DOHH2 (cell line): Measurements from ENCODE around the gene UROC1.

Experiments
- H3F3A ChIP-seq: fragments of 200-600 bp; sonication (generic), shearing (Covaris generic); 2 replicates; pipeline ENCODE4 v1.6.0; 2016; ENCODE audit warnings: antibody characterized with exemption, mild to moderate bottlenecking; ENCODE audit not compliant: control insufficient read depth, insufficient read depth
- H3K27ac ChIP-seq: fragments of 200-600 bp; sonication (generic); 2 replicates; pipeline ENCODE4 v1.5.1; 2014; ENCODE audit warnings: low read depth, mild to moderate bottlenecking, low read length, moderate library complexity
- H3K27me3 ChIP-seq: fragments of 200-600 bp; sonication (generic); 2 replicates; pipeline ENCODE4 v1.6.1; 2014; ENCODE audit warnings: mild to moderate bottlenecking, low read length, mixed read lengths; ENCODE audit not compliant: control insufficient read depth
- H3K36me3 ChIP-seq: fragments of 200-600 bp; sonication (generic); 2 replicates; pipeline ENCODE4 v1.6.1; 2014; ENCODE audit warnings: mild to moderate bottlenecking, low read length, moderate library complexity, mixed read lengths; ENCODE audit not compliant: control insufficient read depth
- H3K4me1 ChIP-seq: fragments of 200-600 bp; sonication (generic); 2 replicates; pipeline ENCODE4 v1.6.1; 2014; ENCODE audit warnings: mild to moderate bottlenecking, low read length, mixed read lengths; ENCODE audit not compliant: control insufficient read depth
- H3K4me2 ChIP-seq: fragments of 200-600 bp; sonication (generic); 2 replicates; pipeline ENCODE4 v1.6.0; 2014; ENCODE audit warnings: mild to moderate bottlenecking, low read length, moderate library complexity
- H3K4me3 ChIP-seq: fragments of 200-600 bp; sonication (generic); 2 replicates; pipeline ENCODE4 v1.5.1; 2014; ENCODE audit warnings: mild to moderate bottlenecking, low read length, mixed read lengths
- H3K79me2 ChIP-seq: fragments of 200-600 bp; sonication (generic); 2 replicates; pipeline ENCODE4 v1.6.1; 2014; ENCODE audit warnings: mild to moderate bottlenecking, low read length, mixed read lengths; ENCODE audit not compliant: control insufficient read depth
- H3K9me2 ChIP-seq: fragments of 200-600 bp; sonication (generic); replicated peaks from 2 replicates; pipeline ENCODE4 v1.6.1; 2014; ENCODE audit warnings: mild to moderate bottlenecking, low read length, mixed read lengths; ENCODE audit not compliant: control insufficient read depth
- H3K9me3 ChIP-seq: fragments of 200-600 bp; sonication (generic); 2 replicates; pipeline ENCODE4 v1.6.1; 2014; ENCODE audit warnings: antibody characterized with exemption, low read length, mixed read lengths; ENCODE audit not compliant: control insufficient read depth, insufficient read depth
- H4K20me1 ChIP-seq: fragments of 200-600 bp; sonication (generic); 2 replicates; pipeline ENCODE4 v1.6.0; 2014; ENCODE audit warnings: low read depth, mild to moderate bottlenecking, antibody characterized with exemption, low read length, moderate library complexity; ENCODE audit not compliant: control insufficient read depth, insufficient read depth
- EZH2phosphoT487 ChIP-seq: fragments of 200-600 bp; sonication (generic); IDR thresholded peaks from 2 replicates; pipeline ENCODE4 v1.6.1; 2017; ENCODE audit warnings: borderline replicate concordance, mild to moderate bottlenecking, antibody characterized with exemption, low read length, moderate library complexity, mixed read lengths
- TF ChIP-seq, protein P1 (sequence below): fragments of 200-600 bp; sonication (generic); IDR thresholded peaks from one replicate; pipeline ENCODE4 v1.5.1; 2014; ENCODE audit warnings: antibody characterized with exemption, mild to moderate bottlenecking, low read depth, low read length; ENCODE audit not compliant: poor library complexity, severe bottlenecking

Gene UROC1

DNA sequence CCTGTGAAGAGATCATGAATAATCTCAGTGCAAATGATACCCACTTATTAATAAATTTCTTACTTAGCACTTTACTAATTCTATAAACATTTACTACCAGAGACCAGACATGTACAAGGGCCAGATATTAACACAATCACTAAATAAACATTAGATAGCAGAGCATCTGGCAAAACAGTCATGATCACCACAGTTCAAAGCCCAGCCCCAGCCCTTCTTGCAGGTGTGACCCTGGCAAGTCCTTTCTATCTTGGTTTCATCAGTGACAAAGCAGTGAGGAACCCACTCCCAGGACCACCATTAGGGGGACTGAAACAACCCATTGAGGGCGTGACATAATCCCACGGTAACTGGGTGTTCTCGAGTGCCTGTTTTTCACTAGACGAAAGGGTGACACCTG lies 53.5 kb downstream of the UROC1 start:
- H3K4me1 ChIP-seq = no peaks in the 10 kb centered on the region
- H3K36me3 ChIP-seq = peaks cover 92% of the 10 kb centered on the region

DNA sequence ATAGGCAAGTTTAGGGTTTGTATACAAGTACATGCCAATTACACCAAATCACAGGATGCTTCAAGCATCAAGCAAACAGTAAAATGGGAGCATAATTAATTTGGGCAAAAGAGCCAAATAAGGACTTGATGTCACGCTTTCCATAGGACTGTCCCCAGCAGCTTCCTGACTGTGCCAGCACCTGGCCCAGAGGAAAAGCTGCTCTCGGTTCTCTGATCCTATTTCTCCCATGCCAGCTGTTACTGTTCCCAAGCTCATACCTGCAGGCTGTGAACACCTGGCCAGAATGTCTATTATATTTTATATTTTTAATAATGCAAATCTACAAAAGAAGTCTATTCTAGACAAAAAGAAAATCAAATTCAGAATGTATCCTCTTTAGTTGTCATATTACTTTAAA lies 54.1 kb downstream of the UROC1 start:
- Histone ChIP-seq H3K27ac (no peak overlapping the region), H3K4me3 (no peak overlapping the region), H3K79me2 (peaks cover 37% of the 10 kb centered on the region), H4K20me1 (peaks cover 9% of the 10 kb centered on the region), H3K9me2 (no peaks in the 10 kb centered on the region), H3K9me3 (no peaks in the 10 kb centered on the region), H3K27me3 (no peaks in the 10 kb centered on the region), H3K4me1 (no peaks in the 10 kb centered on the region), H3K36me3 (peaks cover 90% of the 10 kb centered on the region), H3F3A (no peaks in the 10 kb centered on the region), H3K4me2 (no peak overlapping the region)
- TF ChIP-seq, protein P1, sequence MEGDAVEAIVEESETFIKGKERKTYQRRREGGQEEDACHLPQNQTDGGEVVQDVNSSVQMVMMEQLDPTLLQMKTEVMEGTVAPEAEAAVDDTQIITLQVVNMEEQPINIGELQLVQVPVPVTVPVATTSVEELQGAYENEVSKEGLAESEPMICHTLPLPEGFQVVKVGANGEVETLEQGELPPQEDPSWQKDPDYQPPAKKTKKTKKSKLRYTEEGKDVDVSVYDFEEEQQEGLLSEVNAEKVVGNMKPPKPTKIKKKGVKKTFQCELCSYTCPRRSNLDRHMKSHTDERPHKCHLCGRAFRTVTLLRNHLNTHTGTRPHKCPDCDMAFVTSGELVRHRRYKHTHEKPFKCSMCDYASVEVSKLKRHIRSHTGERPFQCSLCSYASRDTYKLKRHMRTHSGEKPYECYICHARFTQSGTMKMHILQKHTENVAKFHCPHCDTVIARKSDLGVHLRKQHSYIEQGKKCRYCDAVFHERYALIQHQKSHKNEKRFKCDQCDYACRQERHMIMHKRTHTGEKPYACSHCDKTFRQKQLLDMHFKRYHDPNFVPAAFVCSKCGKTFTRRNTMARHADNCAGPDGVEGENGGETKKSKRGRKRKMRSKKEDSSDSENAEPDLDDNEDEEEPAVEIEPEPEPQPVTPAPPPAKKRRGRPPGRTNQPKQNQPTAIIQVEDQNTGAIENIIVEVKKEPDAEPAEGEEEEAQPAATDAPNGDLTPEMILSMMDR = no peak
- no peak for TF ChIP-seq EZH2phosphoT487

More for the DNA sequence above, 53.5 kb downstream of the UROC1 start:
- H3F3A ChIP-seq = no peaks in the 10 kb centered on the region
- H3K79me2 ChIP-seq = peaks cover 40% of the 10 kb centered on the region
- no peaks in the 10 kb centered on the region for H3K9me2 ChIP-seq
- H3K27me3 ChIP-seq = no peaks in the 10 kb centered on the region
- no peak for TF ChIP-seq EZH2phosphoT487
- TF ChIP-seq, protein P1 = no peak
- H3K4me2 ChIP-seq = no peak overlapping the region
- H3K9me3 ChIP-seq = no peaks in the 10 kb centered on the region
- H4K20me1 ChIP-seq = peaks cover 11% of the 10 kb centered on the region
- H3K27ac ChIP-seq = no peak overlapping the region
- H3K4me3 ChIP-seq = no peak overlapping the region

DNA sequence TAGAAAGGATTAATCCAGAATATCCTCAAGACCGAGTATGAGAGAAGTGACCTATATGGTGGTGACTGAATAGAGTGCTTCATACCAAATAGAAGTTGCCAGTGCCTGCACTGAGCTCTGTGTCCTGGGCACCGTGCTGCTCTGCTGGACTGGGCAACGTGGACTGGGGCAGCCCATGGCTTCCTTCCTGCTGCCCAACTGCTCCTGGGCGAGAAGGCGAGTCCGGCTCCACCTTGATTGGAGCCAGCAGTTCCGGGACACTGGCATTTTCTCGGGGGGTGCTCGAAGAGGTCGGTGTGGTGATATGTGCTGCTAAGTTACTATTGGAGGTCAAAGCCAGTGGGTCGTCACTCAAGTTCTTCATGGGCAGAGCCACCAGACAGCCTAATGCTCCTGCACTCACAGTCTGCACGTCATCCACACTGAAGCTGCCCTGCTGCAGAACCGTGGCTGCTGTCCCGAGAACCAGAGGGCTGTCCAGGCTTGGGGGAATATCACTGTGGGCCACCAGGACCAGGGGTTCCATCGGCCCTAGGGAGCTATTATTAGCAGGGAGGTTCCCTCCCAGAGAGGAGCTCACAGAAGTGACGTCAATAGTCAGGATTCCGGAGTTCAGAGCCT lies 56.0 kb downstream of the UROC1 start:
- Histone ChIP-seq H3K27me3 (no peaks in the 10 kb centered on the region), H3K27ac (no peak overlapping the region), H3F3A (no peaks in the 10 kb centered on the region), H4K20me1 (peaks cover 15% of the 10 kb centered on the region), H3K4me3 (no peak overlapping the region), H3K79me2 (peaks cover 36% of the 10 kb centered on the region), H3K9me3 (no peaks in the 10 kb centered on the region), H3K36me3 (peaks cover 88% of the 10 kb centered on the region), H3K4me2 (no peak overlapping the region), H3K4me1 (no peaks in the 10 kb centered on the region), H3K9me2 (no peaks in the 10 kb centered on the region)
- TF ChIP-seq, protein P1 = no peak

DNA sequence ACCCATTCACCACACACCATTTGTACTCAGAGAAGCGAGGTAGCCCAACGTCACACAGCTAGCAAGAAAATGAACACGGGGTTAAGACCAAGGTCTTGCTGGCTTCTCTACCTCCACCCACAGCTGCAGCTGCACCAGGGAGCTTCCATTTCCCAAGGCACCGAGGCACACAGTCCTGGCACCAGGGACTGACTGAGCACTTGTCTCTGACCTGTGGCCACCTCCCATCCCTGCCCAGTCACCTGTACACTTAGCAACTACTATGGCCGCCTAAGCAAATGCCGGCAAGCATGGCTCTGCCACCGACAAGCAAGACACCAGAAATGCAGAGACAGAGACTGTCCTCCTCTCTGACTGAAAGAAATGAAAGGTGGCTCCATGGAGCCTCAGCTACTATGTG lies 57.2 kb downstream of the UROC1 start:
- no peak overlapping the region for H3K4me2 ChIP-seq
- TF ChIP-seq EZH2phosphoT487 = no peak
- TF ChIP-seq, protein P1 = no peak
- H3K4me1 ChIP-seq = no peaks in the 10 kb centered on the region
- no peaks in the 10 kb centered on the region for H3K27me3 ChIP-seq
- H3K4me3 ChIP-seq = no peak overlapping the region
- no peaks in the 10 kb centered on the region for H3K9me3 ChIP-seq
- H3K36me3 ChIP-seq = peaks cover 84% of the 10 kb centered on the region
- no peak overlapping the region for H3K27ac ChIP-seq
- no peaks in the 10 kb centered on the region for H3K9me2 ChIP-seq
- H4K20me1 ChIP-seq = peaks cover 15% of the 10 kb centered on the region
- no peaks in the 10 kb centered on the region for H3F3A ChIP-seq
- peaks cover 43% of the 10 kb centered on the region for H3K79me2 ChIP-seq
